ENCODE data around the gene GSTM1.
"Not testable (repeated sequence)": the region's sequence is repeated elsewhere in the genome, so short reads cannot be mapped to it uniquely, and the experiment has no call there.

DNA sequence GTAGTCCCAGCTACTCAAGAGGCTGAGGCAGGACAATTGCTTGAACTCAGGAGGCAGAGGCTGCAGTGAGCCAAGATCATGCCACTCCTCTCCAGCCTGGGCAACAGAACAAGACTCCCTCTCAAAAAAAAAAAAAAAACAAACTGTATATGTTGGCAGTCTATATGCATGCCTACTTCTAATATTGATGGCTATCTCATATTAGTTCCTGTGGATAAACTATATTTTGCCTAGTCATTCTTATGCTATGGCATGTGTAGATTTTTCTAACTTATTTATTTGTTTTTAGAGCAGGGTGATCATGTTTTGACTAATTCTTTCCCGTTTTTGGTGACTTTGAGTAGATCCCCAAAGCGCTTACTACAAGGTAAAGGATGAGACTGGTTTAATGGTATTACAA is 9.0 kb upstream of the GSTM1 start:
- TF ChIP-seq, protein P1, sequence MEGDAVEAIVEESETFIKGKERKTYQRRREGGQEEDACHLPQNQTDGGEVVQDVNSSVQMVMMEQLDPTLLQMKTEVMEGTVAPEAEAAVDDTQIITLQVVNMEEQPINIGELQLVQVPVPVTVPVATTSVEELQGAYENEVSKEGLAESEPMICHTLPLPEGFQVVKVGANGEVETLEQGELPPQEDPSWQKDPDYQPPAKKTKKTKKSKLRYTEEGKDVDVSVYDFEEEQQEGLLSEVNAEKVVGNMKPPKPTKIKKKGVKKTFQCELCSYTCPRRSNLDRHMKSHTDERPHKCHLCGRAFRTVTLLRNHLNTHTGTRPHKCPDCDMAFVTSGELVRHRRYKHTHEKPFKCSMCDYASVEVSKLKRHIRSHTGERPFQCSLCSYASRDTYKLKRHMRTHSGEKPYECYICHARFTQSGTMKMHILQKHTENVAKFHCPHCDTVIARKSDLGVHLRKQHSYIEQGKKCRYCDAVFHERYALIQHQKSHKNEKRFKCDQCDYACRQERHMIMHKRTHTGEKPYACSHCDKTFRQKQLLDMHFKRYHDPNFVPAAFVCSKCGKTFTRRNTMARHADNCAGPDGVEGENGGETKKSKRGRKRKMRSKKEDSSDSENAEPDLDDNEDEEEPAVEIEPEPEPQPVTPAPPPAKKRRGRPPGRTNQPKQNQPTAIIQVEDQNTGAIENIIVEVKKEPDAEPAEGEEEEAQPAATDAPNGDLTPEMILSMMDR (IDR thresholded peaks at IDR 0.05) = not testable (repeated sequence)
- not testable (repeated sequence) for TF ChIP-seq POLR2A (IDR thresholded peaks at IDR 0.05)

Measured in thyroid gland (tissue), 4 donors.